Endothelial cell of umbilical vein (primary cell): ENCODE measurements around the gene C1R. TPM values are rescaled to one million over a fixed set of nuclear protein-coding genes. Genes with fewer than 3 reads are reported as not detected.

Experiments
- BruUV-seq: library from RNA; stranded (reverse); fragments of 400-500 nt; replicated peaks from 2 replicates; lab custom pipeline; 2021; lab: Mats Ljungman, UMichigan
- CTCF ChIA-PET: fragments of 300-600, 350-600 bp; sonication (Branson Sonifier 250); formaldehyde crosslinking; loops from one replicate; lab custom pipeline; 2021; ENCODE audit warnings: antibody characterized with exemption, inconsistent platforms; lab: Charles Lee
- POLR2A ChIA-PET: fragments of 300-600, 350-600 bp; sonication (Branson Sonifier 250); formaldehyde crosslinking; loops from one replicate; lab custom pipeline; 2021; ENCODE audit warnings: antibody characterized with exemption, inconsistent platforms; lab: Charles Lee
- DNase-seq: peaks from one replicate; pipeline ENCODE4 v3.0.0-alpha.2; 2011; ENCODE audit warnings: low read depth, low spot score
- FAIRE-seq: peaks from 2 replicates; lab custom pipeline; 2011; peaks lifted over from hg19 to GRCh38; lab: Jason Lieb, UNC
- H2AFZ ChIP-seq: 2 replicates; pipeline ENCODE4 v1.6.0; 2012; ENCODE audit warnings: low read depth, low read length, control low read depth, inconsistent platforms
- H3K27ac ChIP-seq: 2 replicates; pipeline ENCODE4 v1.5.1; 2011; ENCODE audit warnings: low read depth, mild to moderate bottlenecking, control low read depth, low read length, moderate library complexity; ENCODE audit not compliant: insufficient read depth
- H3K27me3 ChIP-seq, 2 experiments: 2 replicates each; pipeline versions ENCODE4 v1.6.0 to v1.6.1; 2011; ENCODE audit warnings: low read length in 2 of 2, mixed read lengths in 1 of 2; ENCODE audit not compliant: control insufficient read depth in 2 of 2, insufficient read depth in 2 of 2
- H3K36me3 ChIP-seq, 2 experiments: 2 replicates in 1 of 2; 3 replicates in 1 of 2; pipeline ENCODE4 v1.5.1; 2011; ENCODE audit warnings: low read length in 2 of 2, mild to moderate bottlenecking in 1 of 2, moderate library complexity in 1 of 2; ENCODE audit not compliant: control insufficient read depth in 2 of 2, insufficient read depth in 2 of 2; ENCODE audit errors: extremely low read depth in 1 of 2
- H3K4me1 ChIP-seq: 3 replicates; pipeline ENCODE4 v1.5.1; 2011; ENCODE audit warnings: mild to moderate bottlenecking, low read length; ENCODE audit not compliant: control insufficient read depth, insufficient read depth; ENCODE audit errors: extremely low read depth
- H3K4me2 ChIP-seq: 2 replicates; pipeline ENCODE4 v1.6.1; 2011; ENCODE audit warnings: low read length, control low read depth, mixed read lengths; ENCODE audit not compliant: insufficient read depth
- H3K4me3 ChIP-seq, 3 experiments: fragments of 200-600 bp in 1 of 3; sonication (generic), shearing (Covaris generic) in 1 of 3; replicated peaks in 1 of 3; 2 replicates each; pipeline ENCODE4 v1.5.1; 2011 to 2016; ENCODE audit warnings: control low read depth in 3 of 3, low read length in 3 of 3, mild to moderate bottlenecking in 2 of 3, inconsistent platforms in 1 of 3, low read depth in 1 of 3, moderate library complexity in 1 of 3; ENCODE audit not compliant: insufficient read depth in 1 of 3
- H3K79me2 ChIP-seq: 2 replicates; pipeline ENCODE4 v1.6.0; 2012; ENCODE audit warnings: low read length, inconsistent platforms; ENCODE audit not compliant: control insufficient read depth, insufficient read depth
- H3K9ac ChIP-seq: replicated peaks from 2 replicates; pipeline ENCODE3; 2011; ENCODE audit warnings: low read length, control low read depth; ENCODE audit not compliant: insufficient read depth; ENCODE audit errors: extremely low read depth
- H3K9me1 ChIP-seq: replicated peaks from 3 replicates; pipeline ENCODE4 v1.6.0; 2011; ENCODE audit warnings: mild to moderate bottlenecking, low read length; ENCODE audit not compliant: control insufficient read depth, insufficient read depth; ENCODE audit errors: extremely low read depth
- H3K9me3 ChIP-seq: replicated peaks from 2 replicates; pipeline ENCODE4 v1.5.1; 2012; ENCODE audit warnings: low read length, inconsistent platforms; ENCODE audit not compliant: control insufficient read depth, insufficient read depth
- H4K20me1 ChIP-seq: replicated peaks from 2 replicates; pipeline ENCODE3; 2011; ENCODE audit warnings: mild to moderate bottlenecking, low read length; ENCODE audit not compliant: control insufficient read depth, insufficient read depth; ENCODE audit errors: extremely low read depth
- CTCF ChIP-seq, 2 donors: IDR thresholded peaks; 1 replicate in 1 of 2; 2 replicates in 1 of 2; pipeline ENCODE4 v1.5.1; 2011; ENCODE audit warnings: low read length in 2 of 2, mild to moderate bottlenecking in 2 of 2, moderate library complexity in 2 of 2, control low read depth in 1 of 2, inconsistent platforms in 1 of 2, low read depth in 1 of 2; ENCODE audit not compliant: insufficient read depth in 1 of 2; ENCODE audit errors: extremely low read depth in 1 of 2
- EZH2 ChIP-seq: IDR thresholded peaks from 2 replicates; pipeline ENCODE4 v1.6.1; 2012; ENCODE audit warnings: borderline replicate concordance, low read depth, mild to moderate bottlenecking, moderate library complexity, low read length, inconsistent platforms; ENCODE audit not compliant: severe bottlenecking
- FOS ChIP-seq: IDR thresholded peaks from 2 replicates; pipeline ENCODE4 v1.6.1; 2011; ENCODE audit warnings: mild to moderate bottlenecking, low read length, moderate library complexity, borderline replicate concordance; ENCODE audit not compliant: insufficient read depth
- GATA2 ChIP-seq: IDR thresholded peaks from 2 replicates; pipeline ENCODE4 v1.7.0; 2011; ENCODE audit warnings: low read depth, mild to moderate bottlenecking, moderate library complexity, mixed read lengths, low read length; ENCODE audit not compliant: insufficient read length, insufficient read depth
- JUN ChIP-seq: IDR thresholded peaks from 2 replicates; pipeline ENCODE4 v1.6.1; 2011; ENCODE audit warnings: borderline replicate concordance, low read depth; ENCODE audit not compliant: insufficient read length, insufficient read depth
- MAX ChIP-seq: IDR thresholded peaks from 2 replicates; pipeline ENCODE4 v1.6.1; 2011; ENCODE audit not compliant: insufficient read depth, insufficient read length
- MYC ChIP-seq: IDR thresholded peaks from one replicate; pipeline ENCODE4 v1.6.1; 2011; ENCODE audit warnings: mild to moderate bottlenecking, low read depth, low read length
- POLR2A ChIP-seq: IDR thresholded peaks from 2 replicates; pipeline ENCODE4 v1.6.1; 2012; ENCODE audit warnings: low read depth, mild to moderate bottlenecking, control low read depth, low read length
- POLR2AphosphoS5 ChIP-seq: IDR thresholded peaks from 2 replicates; pipeline ENCODE4 v1.6.1; 2012; ENCODE audit warnings: low read depth, mild to moderate bottlenecking, control low read depth, low read length, moderate library complexity; ENCODE audit not compliant: insufficient read depth
- dilution Hi-C: fragments of 300-500 bp; cut with MboI; formaldehyde crosslinking; loops from one replicate; pipeline ENCODE4 v1.15.0; 2019; ENCODE audit warnings: low sequenced_read_pairs; ENCODE audit not compliant: extremely low pct_ligation_motif_present
- intact Hi-C: fragments of 100-400 bp; cut with micrococcal nuclease; formaldehyde crosslinking; loops from one replicate; pipeline ENCODE4 v1.10.0; 2022
- polyA plus RNA-seq, 4 experiments: library from polyadenylated mRNA; depleted of rRNA in 3 of 4; stranded (reverse) in 3 of 4; unstranded in 1 of 4; fragments of >200 nt; gene quantifications; 2 replicates each; pipeline versions ENCODE4 v1.2.1 to v1.2.3, GENCODE V29; 2011 to 2012; ENCODE audit warnings: missing spikeins in 1 of 4
- total RNA-seq: library from RNA; stranded (reverse); gene quantifications from 2 replicates; pipeline ENCODE4 v1.2.3, GENCODE V29; 2021

The C1R gene
- total and polyA plus RNA-seq, 2 donors (not counting 3 experiments of a cell fraction or from before 2014, with no cell fraction given) = 3.6 to 5.8 TPM

- no peak for DNase-seq
- dilution Hi-C loops = no loop called here
- CTCF ChIA-PET = no interaction called here
- Histone ChIP-seq H3K4me1 (no peaks in the 10 kb centered on the region), H3K27me3 (no peaks in the 10 kb centered on the region), H3K36me3 (peaks cover 7 to 14% of the 10 kb centered on the region in 2 experiments), H3K9me1 (no peaks in the 10 kb centered on the region), H2AFZ (no peak overlapping the region), H4K20me1 (no peaks in the 10 kb centered on the region), H3K9me3 (no peaks in the 10 kb centered on the region), H3K9ac (no peak overlapping the region), H3K27ac (no peak overlapping the region), H3K4me3 (no peak overlapping the region), H3K79me2 (no peaks in the 10 kb centered on the region), H3K4me2 (no peak overlapping the region)
- POLR2A ChIA-PET = no interaction called here
- intact Hi-C loops = no loop called here
- TF ChIP-seq MAX (no peak), EZH2 (no peak), POLR2A (no peak), FOS (no peak), POLR2AphosphoS5 (no peak), MYC (no peak), CTCF (IDR thresholded peaks at IDR 0.05; ENCODE audit: extremely low read depth in 1 of 2, insufficient read depth in 1 of 2, low read depth in 1 of 2, low read length in 2 of 2) (no peak), JUN (no peak), GATA2 (no peak)
- no peak for FAIRE-seq
- no TSS peak for BruUV-seq
These were observed 47.0 kb upstream of the C1R start for GRCh38 chr12:7139200-7139599.
